Stomach (tissue), 4 donors: ENCODE data around the gene DNAJB7.

Experiments
- EP300 ChIP-seq: sonication (generic); formaldehyde crosslinking; IDR thresholded peaks from one replicate; pipeline ENCODE4 v1.6.1; 2017; ENCODE audit warnings: antibody characterized with exemption
- POLR2A ChIP-seq, 4 donors: fragments of 450-650 bp; IDR thresholded peaks; one replicate each; pipeline ENCODE4 v1.6.1; 2016; ENCODE audit warnings: antibody characterized with exemption in 4 of 4, control low read depth in 2 of 4, mild to moderate bottlenecking in 1 of 4, moderate library complexity in 1 of 4
- POLR2AphosphoS5 ChIP-seq, 3 donors: sonication (generic); formaldehyde crosslinking; IDR thresholded peaks; one replicate each; pipeline ENCODE4 v1.6.1; 2016; ENCODE audit warnings: antibody characterized with exemption in 3 of 3
- TF ChIP-seq, protein P1 (sequence below), 7 experiments: fragments of 450-650 bp in 4 of 7; fragments of 200-600 bp in 3 of 7; sonication (generic) in 3 of 7; IDR thresholded peaks; one replicate each; pipeline ENCODE4 v1.5.1; 2016 to 2019; ENCODE audit warnings: antibody characterized with exemption in 7 of 7, control low read depth in 2 of 7, mild to moderate bottlenecking in 1 of 7

DNA sequence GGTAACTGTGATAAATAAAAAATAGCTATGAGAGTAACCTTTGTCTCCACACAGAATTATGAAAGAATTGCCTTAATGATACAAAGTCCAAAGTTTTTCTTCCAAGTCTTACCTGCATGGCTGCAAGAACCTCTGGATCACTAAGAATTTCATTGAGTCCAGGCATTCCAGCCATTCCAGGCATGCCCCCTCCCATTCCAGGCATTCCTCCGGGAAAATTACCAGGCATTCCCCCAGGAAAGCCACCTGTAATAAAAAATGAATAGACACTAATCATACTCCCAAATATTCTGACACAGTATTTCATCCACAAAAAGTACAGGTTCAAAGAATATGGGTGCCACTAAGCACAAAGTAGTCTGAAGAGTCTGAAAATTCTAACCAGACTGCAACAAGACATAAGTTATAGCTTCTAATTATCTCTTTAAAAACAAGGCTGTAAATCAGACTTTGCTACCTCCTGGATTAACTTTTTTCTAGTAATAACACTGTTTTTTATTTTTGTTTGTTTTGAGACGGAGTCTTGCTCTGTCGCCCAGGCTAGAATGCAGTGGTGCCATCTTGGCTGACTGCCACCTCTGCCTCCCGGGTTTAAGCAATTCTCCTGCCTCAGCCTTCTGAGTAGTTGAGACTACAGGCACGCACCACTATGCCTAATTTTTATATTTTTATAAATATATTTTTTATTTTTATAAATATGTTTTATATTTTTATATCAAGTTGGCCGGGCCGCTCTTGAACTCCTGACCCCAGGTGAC is 34.8 kb downstream of the DNAJB7 start:
- TF ChIP-seq, protein P1, sequence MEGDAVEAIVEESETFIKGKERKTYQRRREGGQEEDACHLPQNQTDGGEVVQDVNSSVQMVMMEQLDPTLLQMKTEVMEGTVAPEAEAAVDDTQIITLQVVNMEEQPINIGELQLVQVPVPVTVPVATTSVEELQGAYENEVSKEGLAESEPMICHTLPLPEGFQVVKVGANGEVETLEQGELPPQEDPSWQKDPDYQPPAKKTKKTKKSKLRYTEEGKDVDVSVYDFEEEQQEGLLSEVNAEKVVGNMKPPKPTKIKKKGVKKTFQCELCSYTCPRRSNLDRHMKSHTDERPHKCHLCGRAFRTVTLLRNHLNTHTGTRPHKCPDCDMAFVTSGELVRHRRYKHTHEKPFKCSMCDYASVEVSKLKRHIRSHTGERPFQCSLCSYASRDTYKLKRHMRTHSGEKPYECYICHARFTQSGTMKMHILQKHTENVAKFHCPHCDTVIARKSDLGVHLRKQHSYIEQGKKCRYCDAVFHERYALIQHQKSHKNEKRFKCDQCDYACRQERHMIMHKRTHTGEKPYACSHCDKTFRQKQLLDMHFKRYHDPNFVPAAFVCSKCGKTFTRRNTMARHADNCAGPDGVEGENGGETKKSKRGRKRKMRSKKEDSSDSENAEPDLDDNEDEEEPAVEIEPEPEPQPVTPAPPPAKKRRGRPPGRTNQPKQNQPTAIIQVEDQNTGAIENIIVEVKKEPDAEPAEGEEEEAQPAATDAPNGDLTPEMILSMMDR (IDR thresholded peaks at IDR 0.05): no peak
- TF ChIP-seq POLR2A (IDR thresholded peaks at IDR 0.05) (no peak), EP300 (no peak), POLR2AphosphoS5 (IDR thresholded peaks at IDR 0.05) (no peak)
